HG03520 (cell line): ENCODE results near the gene CNTNAP2.

ENCODE experiments used
- ATAC-seq: cut with Tn5 transposase; IDR thresholded peaks from one replicate; pipeline ENCODE4 v1.9.1; 2021; ENCODE audit warnings: mild to moderate bottlenecking, moderate library complexity; ENCODE audit not compliant: unreplicated experiment

Gene CNTNAP2

GRCh38 chr7:147978651-147979050 is 1862.0 kb downstream of the CNTNAP2 start:
- no peak for ATAC-seq

GRCh38 chr7:147980826-147981813 is 1864.5 kb downstream of the CNTNAP2 start:
- ATAC-seq = peak; percentile 88

- no peak for ATAC-seq
These were observed 1865.7 kb downstream of the CNTNAP2 start for GRCh38 chr7:147982307-147982706.

GRCh38 chr7:147984265-147984664 is 1867.7 kb downstream of the CNTNAP2 start:
- no peak for ATAC-seq

GRCh38 chr7:147990079-147990478 is 1873.5 kb downstream of the CNTNAP2 start:
- no peak for ATAC-seq

- ATAC-seq = no peak
These were observed 1874.3 kb downstream of the CNTNAP2 start for GRCh38 chr7:147990942-147991341.

GRCh38 chr7:147992698-147993097 is 1876.1 kb downstream of the CNTNAP2 start:
- ATAC-seq = no peak

GRCh38 chr7:147997636-147998035 is 1881.0 kb downstream of the CNTNAP2 start:
- no peak for ATAC-seq

GRCh38 chr7:147999962-148000361 is 1883.4 kb downstream of the CNTNAP2 start:
- ATAC-seq = no peak

- no peak for ATAC-seq
These were observed 1895.2 kb downstream of the CNTNAP2 start for GRCh38 chr7:148011753-148012152.

- ATAC-seq = no peak
These were observed 1897.4 kb downstream of the CNTNAP2 start for GRCh38 chr7:148014001-148014400.

- ATAC-seq = no peak
These were observed 1897.9 kb downstream of the CNTNAP2 start for GRCh38 chr7:148014541-148014940.

- ATAC-seq = no peak
These were observed 1900.5 kb downstream of the CNTNAP2 start for GRCh38 chr7:148017126-148017525.

GRCh38 chr7:148020679-148021078 is 1904.1 kb downstream of the CNTNAP2 start:
- ATAC-seq = no peak

GRCh38 chr7:148021507-148022045 is 1905.0 kb downstream of the CNTNAP2 start:
- ATAC-seq = no peak

- no peak for ATAC-seq
These were observed 1906.2 kb downstream of the CNTNAP2 start for GRCh38 chr7:148022832-148023231.

- ATAC-seq = no peak
These were observed 1910.1 kb downstream of the CNTNAP2 start for GRCh38 chr7:148026713-148027112.

- no peak for ATAC-seq
These were observed 1911.6 kb downstream of the CNTNAP2 start for GRCh38 chr7:148028165-148028564.

- no peak for ATAC-seq
These were observed 1914.4 kb downstream of the CNTNAP2 start for GRCh38 chr7:148031019-148031418.

GRCh38 chr7:148031811-148032210 is 1915.2 kb downstream of the CNTNAP2 start:
- ATAC-seq = no peak

GRCh38 chr7:148035950-148036349 is 1919.3 kb downstream of the CNTNAP2 start:
- no peak for ATAC-seq

GRCh38 chr7:148037044-148037443 is 1920.4 kb downstream of the CNTNAP2 start:
- ATAC-seq = no peak
